LNCAP (cell line): Measurements from ENCODE around the gene OR1F1.

ENCODE experiments used
- CTCF ChIP-seq: fragments of 450-650 bp; IDR thresholded peaks from 2 replicates; pipeline ENCODE4 v1.5.1; 2017; ENCODE audit warnings: mild to moderate bottlenecking

OR1F1 gene

GRCh38 chr16:3164121-3164991 is 23.6 kb upstream of the OR1F1 start:
- TF ChIP-seq CTCF, result no peak

GRCh38 chr16:3165111-3165822 is 22.7 kb upstream of the OR1F1 start:
- TF ChIP-seq CTCF, result no peak

GRCh38 chr16:3166505-3166886 is 21.5 kb upstream of the OR1F1 start:
- TF ChIP-seq CTCF, result no peak

- no peak for TF ChIP-seq CTCF
These were observed 17.4 kb upstream of the OR1F1 start for GRCh38 chr16:3170440-3171180.

GRCh38 chr16:3171181-3171854 is 16.7 kb upstream of the OR1F1 start:
- TF ChIP-seq CTCF, result no peak

- TF ChIP-seq CTCF, result no peak
These were observed 16.0 kb upstream of the OR1F1 start for GRCh38 chr16:3171855-3172593.
